B cell (primary cell): Measurements from ENCODE around the gene LSM14B. TPM values are rescaled to one million over a fixed set of nuclear protein-coding genes. Genes with fewer than 3 reads are reported as not detected.

Experiments
- ATAC-seq: fragments of 200-7000 bp; cut with Tn5 transposase; one replicate; pipeline ENCODE4 v1.10.0; 2021; ENCODE audit warnings: low read depth, mild to moderate bottlenecking, moderate number of reproducible peaks, moderate library complexity
- CTCF ChIA-PET: fragments of 350-600 bp; sonication (Branson Sonifier 250); formaldehyde crosslinking; loops from one replicate; lab custom pipeline; 2021; ENCODE audit warnings: antibody characterized with exemption, inconsistent platforms; lab: Charles Lee
- POLR2A ChIA-PET: fragments of 350-600 bp; sonication (Branson Sonifier 250); formaldehyde crosslinking; loops from one replicate; lab custom pipeline; 2021; ENCODE audit warnings: antibody characterized with exemption; lab: Charles Lee
- DNase-seq: peaks from one replicate; pipeline ENCODE4 v3.0.0; 2013
- H2AFZ ChIP-seq: 2 replicates; pipeline ENCODE4 v1.6.1; 2012; ENCODE audit warnings: mild to moderate bottlenecking, low read depth, low read length; ENCODE audit not compliant: insufficient read depth, poor library complexity, severe bottlenecking
- H3K27ac ChIP-seq, 2 donors: 1 replicate in 1 of 2; 2 replicates in 1 of 2; pipeline ENCODE4 v1.5.1; 2012 to 2013; ENCODE audit warnings: low read length in 2 of 2, mild to moderate bottlenecking in 2 of 2, moderate library complexity in 1 of 2
- H3K27me3 ChIP-seq, 4 experiments: fragments of 200-600 bp in 1 of 4; sonication (generic) in 1 of 4; replicated peaks in 1 of 4; 1 replicate in 2 of 4; 2 replicates in 2 of 4; pipeline versions ENCODE4 v1.6.1 to v1.7.0; 2013 to 2016; ENCODE audit warnings: low read length in 3 of 4, mild to moderate bottlenecking in 2 of 4, mixed read lengths in 1 of 4, moderate library complexity in 1 of 4; ENCODE audit not compliant: insufficient read depth in 4 of 4, control insufficient read depth in 3 of 4; ENCODE audit errors: control extremely low read depth in 1 of 4
- H3K36me3 ChIP-seq, 2 experiments: replicated peaks in 1 of 2; 1 replicate in 1 of 2; 2 replicates in 1 of 2; pipeline versions ENCODE4 v1.6.1 to v1.7.1; 2013; ENCODE audit warnings: low read length in 1 of 2; ENCODE audit not compliant: insufficient read depth in 2 of 2, control insufficient read depth in 1 of 2; ENCODE audit errors: control extremely low read depth in 1 of 2, extremely low read depth in 1 of 2
- H3K4me1 ChIP-seq, 2 donors: fragments of 200-600 bp in 1 of 2; sonication (generic) in 1 of 2; 1 replicate in 1 of 2; 2 replicates in 1 of 2; pipeline versions ENCODE4 v1.5.1 to v1.6.1; 2013 to 2017; ENCODE audit warnings: low read length in 2 of 2; ENCODE audit not compliant: control insufficient read depth in 2 of 2, insufficient read depth in 2 of 2
- H3K4me2 ChIP-seq: replicated peaks from 2 replicates; pipeline ENCODE3; 2012; ENCODE audit warnings: mild to moderate bottlenecking, low read depth, low read length; ENCODE audit not compliant: poor library complexity, severe bottlenecking
- H3K4me3 ChIP-seq, 5 experiments: fragments of 200-600 bp in 1 of 5; sonication (generic) in 1 of 5; 1 replicate in 3 of 5; 2 replicates in 2 of 5; pipeline versions ENCODE4 v1.5.1 to v1.7.0; 2011 to 2016; ENCODE audit warnings: low read length in 4 of 5, mild to moderate bottlenecking in 4 of 5, low read depth in 2 of 5, control low read depth in 1 of 5, moderate library complexity in 1 of 5; ENCODE audit not compliant: insufficient read depth in 1 of 5; ENCODE audit errors: control extremely low read depth in 1 of 5, extremely low read depth in 1 of 5
- H3K79me2 ChIP-seq: fragments of 200-600 bp; sonication (generic); one replicate; pipeline ENCODE4 v1.6.0; 2016; ENCODE audit warnings: low read length; ENCODE audit not compliant: control insufficient read depth, insufficient read depth
- H3K9ac ChIP-seq: fragments of 200-600 bp; sonication (generic); 2 replicates; pipeline ENCODE4 v1.6.1; 2017; ENCODE audit warnings: mild to moderate bottlenecking, low read length, moderate library complexity
- H3K9me3 ChIP-seq, 3 donors: one replicate each; pipeline versions ENCODE4 v1.6.1 to v1.7.1; 2013; ENCODE audit warnings: low read length in 2 of 3; ENCODE audit not compliant: control insufficient read depth in 2 of 3, insufficient read depth in 1 of 3; ENCODE audit errors: control extremely low read depth in 1 of 3
- H4K20me1 ChIP-seq: 2 replicates; pipeline ENCODE4 v1.6.0; 2012; ENCODE audit warnings: mild to moderate bottlenecking, low read length; ENCODE audit not compliant: insufficient read depth, control insufficient read depth, poor library complexity, severe bottlenecking
- H3K27ac Mint-ChIP-seq: one replicate; pipeline ENCODE4 v1.8.0; 2021; ENCODE audit warnings: mixed read lengths
- H3K27me3 Mint-ChIP-seq: one replicate; pipeline ENCODE4 v1.8.0; 2021; ENCODE audit warnings: mixed read lengths
- H3K4me1 Mint-ChIP-seq: one replicate; pipeline ENCODE4 v1.8.0; 2021; ENCODE audit warnings: mixed read lengths
- H3K4me3 Mint-ChIP-seq: one replicate; pipeline ENCODE4 v1.8.0; 2021; ENCODE audit warnings: mixed read lengths
- H3K9me3 Mint-ChIP-seq: one replicate; pipeline ENCODE4 v1.8.0; 2022; ENCODE audit warnings: mixed read lengths; ENCODE audit not compliant: insufficient read depth
- EZH2 ChIP-seq: IDR thresholded peaks from 2 replicates; pipeline ENCODE4 v1.6.1; 2012; ENCODE audit warnings: borderline replicate concordance, low read depth, mild to moderate bottlenecking, moderate library complexity, low read length; ENCODE audit not compliant: insufficient read depth, poor library complexity, severe bottlenecking
- WGBS: methylation state at CpG from one replicate; pipeline ENCODE4 v1.1.5; 2013; ENCODE audit warnings: missing lambda C conversion rate; ENCODE audit not compliant: insufficient coverage; 5-methylcytosine and 5-hydroxymethylcytosine counted together
- intact Hi-C: fragments of 100-400 bp; cut with micrococcal nuclease; formaldehyde crosslinking; loops from one replicate; pipeline ENCODE4 v1.10.0; 2022
- polyA plus RNA-seq: library from polyadenylated mRNA; depleted of rRNA; stranded (reverse); fragments of >200 nt; gene quantifications from 2 replicates; pipeline ENCODE4 v1.2.3, GENCODE V29; 2012
- total RNA-seq, 2 donors: library from RNA; stranded (reverse); fragments of 120-200 nt in 1 of 2; gene quantifications; 1 replicate in 1 of 2; 2 replicates in 1 of 2; pipeline versions ENCODE4 v1.2.3 to v1.2.4, GENCODE V29; 2013 to 2022
- TF ChIP-seq, protein P1 (sequence below): fragments of 200-600 bp; IDR thresholded peaks from one replicate; pipeline ENCODE4 v1.8.0; 2022; ENCODE audit warnings: antibody characterized with exemption, mild to moderate bottlenecking

The LSM14B gene
- total and polyA plus RNA-seq, 2 donors (not counting 1 experiment from before 2014, with no cell fraction given) = 26.8 to 52.8 TPM

DNA sequence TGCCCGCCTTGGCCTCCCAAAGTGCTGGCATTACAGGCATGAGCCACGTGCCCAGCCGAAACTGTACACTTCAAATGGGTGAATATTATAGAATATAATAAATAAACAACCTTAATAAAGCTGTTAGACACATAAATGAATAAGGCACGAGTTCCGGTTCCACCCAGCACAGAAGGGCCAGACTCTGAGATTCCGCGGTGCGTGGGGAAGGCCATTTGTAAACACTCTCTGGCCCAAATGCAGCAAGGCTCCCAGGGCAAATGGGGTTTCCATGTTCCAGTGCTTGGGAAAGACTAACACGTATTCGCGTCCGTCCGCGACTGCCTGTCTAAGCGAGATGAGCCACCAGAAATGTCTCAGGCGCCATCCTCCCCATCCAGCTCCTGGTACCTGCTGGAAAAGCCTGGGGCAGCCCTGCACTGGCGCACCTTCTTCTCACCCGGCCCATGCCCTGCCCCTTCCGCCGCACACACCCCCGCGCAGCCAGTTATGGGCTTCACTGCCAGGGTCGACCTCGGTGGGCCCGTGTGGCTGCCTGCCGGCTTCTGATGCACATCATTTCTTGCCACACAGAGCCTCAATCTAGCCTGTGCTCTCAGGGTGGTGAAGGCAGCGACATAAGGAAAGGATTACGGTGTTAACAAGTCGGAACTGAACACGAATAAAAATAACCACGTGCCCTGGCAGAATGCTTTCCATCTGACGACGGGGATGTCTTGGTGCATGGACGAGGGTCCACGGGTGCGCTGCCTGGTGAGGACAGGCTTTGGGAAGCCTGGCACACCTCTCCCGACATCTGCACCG, 5.5 kb upstream of the LSM14B start:
- H4K20me1 ChIP-seq = no peaks in the 10 kb centered on the region
- no peak overlapping the region for H2AFZ ChIP-seq
- no peak overlapping the region for H3K4me3 Mint-ChIP-seq
- 95% methylated on average over 35 of the region's 38 CpGs for WGBS
- peaks cover 7 to 16% of the 10 kb centered on the region in 2 donors for H3K4me1 ChIP-seq
- no peak overlapping the region for H3K4me2 ChIP-seq
- H3K9ac ChIP-seq = no peak overlapping the region
- peaks cover 3% of the 10 kb centered on the region for H3K9me3 Mint-ChIP-seq
- no peak overlapping the region for H3K27ac ChIP-seq
- H3K9me3 ChIP-seq = peaks cover 0 to 68% (median 20%) of the 10 kb centered on the region in 3 donors
- DNase-seq (no peak), ATAC-seq (no peak)
- H3K79me2 ChIP-seq = no peaks in the 10 kb centered on the region
- H3K27ac Mint-ChIP-seq = no peak overlapping the region
- no peak overlapping the region for H3K4me3 ChIP-seq
- peaks cover 4% of the 10 kb centered on the region for H3K4me1 Mint-ChIP-seq
- intact Hi-C loops = no loop called here
- no peak for TF ChIP-seq EZH2
- TF ChIP-seq, protein P1, sequence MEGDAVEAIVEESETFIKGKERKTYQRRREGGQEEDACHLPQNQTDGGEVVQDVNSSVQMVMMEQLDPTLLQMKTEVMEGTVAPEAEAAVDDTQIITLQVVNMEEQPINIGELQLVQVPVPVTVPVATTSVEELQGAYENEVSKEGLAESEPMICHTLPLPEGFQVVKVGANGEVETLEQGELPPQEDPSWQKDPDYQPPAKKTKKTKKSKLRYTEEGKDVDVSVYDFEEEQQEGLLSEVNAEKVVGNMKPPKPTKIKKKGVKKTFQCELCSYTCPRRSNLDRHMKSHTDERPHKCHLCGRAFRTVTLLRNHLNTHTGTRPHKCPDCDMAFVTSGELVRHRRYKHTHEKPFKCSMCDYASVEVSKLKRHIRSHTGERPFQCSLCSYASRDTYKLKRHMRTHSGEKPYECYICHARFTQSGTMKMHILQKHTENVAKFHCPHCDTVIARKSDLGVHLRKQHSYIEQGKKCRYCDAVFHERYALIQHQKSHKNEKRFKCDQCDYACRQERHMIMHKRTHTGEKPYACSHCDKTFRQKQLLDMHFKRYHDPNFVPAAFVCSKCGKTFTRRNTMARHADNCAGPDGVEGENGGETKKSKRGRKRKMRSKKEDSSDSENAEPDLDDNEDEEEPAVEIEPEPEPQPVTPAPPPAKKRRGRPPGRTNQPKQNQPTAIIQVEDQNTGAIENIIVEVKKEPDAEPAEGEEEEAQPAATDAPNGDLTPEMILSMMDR = no peak
- H3K27me3 ChIP-seq = peaks cover 0 to 16% (median 0%) of the 10 kb centered on the region in 4 experiments
- ChIA-PET CTCF (no interaction called here), POLR2A (no interaction called here)
- H3K36me3 ChIP-seq = no peaks in the 10 kb centered on the region
- peaks cover 2% of the 10 kb centered on the region for H3K27me3 Mint-ChIP-seq

DNA sequence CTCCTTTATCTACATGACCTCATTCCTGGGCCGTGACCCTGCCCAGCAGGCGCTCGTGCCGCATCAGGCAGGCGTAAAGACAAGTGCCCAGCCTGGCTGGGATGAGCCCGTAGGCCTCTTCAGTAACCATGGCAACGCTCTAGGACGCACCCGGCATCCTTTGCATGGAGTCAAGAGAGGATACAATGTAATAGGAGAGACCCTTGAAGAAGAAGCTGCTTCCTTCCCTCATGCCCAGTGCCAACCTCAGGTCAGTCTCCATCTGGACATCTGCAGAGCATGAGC, 5.0 kb upstream of the LSM14B start:
- Histone ChIP-seq H2AFZ (peak overlapping the region; percentile 16), H3K4me2 (no peak overlapping the region), H3K27me3 (peaks cover 0 to 13% (median 0%) of the 10 kb centered on the region in 4 experiments), H3K9ac (no peak overlapping the region), H3K27ac (no peak overlapping the region), H3K9me3 (peaks cover 0 to 62% (median 16%) of the 10 kb centered on the region in 3 donors), H4K20me1 (no peaks in the 10 kb centered on the region), H3K79me2 (no peaks in the 10 kb centered on the region), H3K36me3 (no peaks in the 10 kb centered on the region), H3K4me1 (peaks cover 7 to 16% of the 10 kb centered on the region in 2 donors), H3K4me3 (no peak overlapping the region)
- peaks cover 4% of the 10 kb centered on the region for H3K4me1 Mint-ChIP-seq
- H3K9me3 Mint-ChIP-seq = peaks cover 3% of the 10 kb centered on the region
- 88% methylated on average over 9 of the region's 9 CpGs for WGBS
- intact Hi-C loops = no loop called here
- no peak overlapping the region for H3K27ac Mint-ChIP-seq
- DNase-seq (no peak), ATAC-seq (no peak)
- TF ChIP-seq EZH2 = no peak
- TF ChIP-seq, protein P1 = no peak
- H3K4me3 Mint-ChIP-seq = no peak overlapping the region
- ChIA-PET CTCF (no interaction called here), POLR2A (no interaction called here)
- H3K27me3 Mint-ChIP-seq = peaks cover 2% of the 10 kb centered on the region
